ENCODE measurements around the gene PUM2. TPM values are rescaled to one million over a fixed set of nuclear protein-coding genes. Genes with fewer than 3 reads are reported as not detected.

The PUM2 gene
- total and polyA plus RNA-seq, 5 experiments from 2014 or later, result 17.1 to 177 (median 19.0) TPM

- peak overlapping the region in 1 of 10 donors; percentile 18 for H3K4me3 Mint-ChIP-seq
- peak overlapping the region in 9 of 10 donors; percentile 16 to 86 (median 58) for H3K27ac Mint-ChIP-seq
- no peaks in the 10 kb centered on the region for H3K27me3 Mint-ChIP-seq
- POLR2A ChIA-PET, result no interaction called here
- DNase-seq, result no peak
- peaks cover 36 to 70% (median 68%) of the 10 kb centered on the region in 4 donors for H3K4me1 Mint-ChIP-seq
- peaks cover 6 to 86% (median 23%) of the 10 kb centered on the region in 3 donors for H3K36me3 Mint-ChIP-seq
- no peak for ATAC-seq
- no peaks in the 10 kb centered on the region for H3K9me3 Mint-ChIP-seq
These were observed 27.9 kb downstream of the PUM2 start for GRCh38 chr2:20322527-20323300.

- Mint-ChIP-seq H3K27ac (peak overlapping the region in 6 of 10 donors; percentile 12 to 79 (median 33)), H3K4me3 (peak overlapping the region in 2 of 10 donors; percentile 5 to 19), H3K27me3 (no peaks in the 10 kb centered on the region), H3K9me3 (no peaks in the 10 kb centered on the region), H3K4me1 (peaks cover 32 to 59% (median 54%) of the 10 kb centered on the region in 4 donors), H3K36me3 (peaks cover 6 to 81% (median 34%) of the 10 kb centered on the region in 3 donors)
- POLR2A ChIA-PET, result no interaction called here
- no peak for DNase-seq
- no peak for ATAC-seq
These were observed 33.0 kb downstream of the PUM2 start for GRCh38 chr2:20317690-20318089.

DNA sequence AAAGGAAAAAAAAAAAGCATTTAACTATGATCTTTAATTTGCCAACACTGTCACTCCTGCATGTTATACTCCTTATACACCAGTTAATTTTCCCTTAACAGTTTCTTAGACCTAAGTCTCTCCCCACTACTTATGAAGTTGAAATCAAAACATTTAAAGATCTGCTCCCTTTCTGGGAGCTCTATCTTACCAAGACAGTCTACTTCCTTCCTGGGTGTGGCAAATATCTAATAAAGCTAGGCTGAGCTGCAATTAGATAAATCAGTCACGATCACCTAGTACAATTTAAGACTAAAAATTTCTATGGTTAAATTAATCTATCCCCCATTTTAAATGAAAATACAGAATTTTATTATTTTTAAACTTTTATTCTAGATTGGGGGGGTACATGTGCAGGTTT lies 33.4 kb downstream of the PUM2 start:
- no peak overlapping the region for H3K4me3 Mint-ChIP-seq
- DNase-seq (no peak), ATAC-seq (no peak)
- peaks cover 31 to 58% (median 54%) of the 10 kb centered on the region in 4 donors for H3K4me1 Mint-ChIP-seq
- H3K36me3 Mint-ChIP-seq, result peaks cover 6 to 80% (median 36%) of the 10 kb centered on the region in 3 donors
- peak overlapping the region in 6 of 10 donors; percentile 6 to 64 (median 40) for H3K27ac Mint-ChIP-seq
- no peaks in the 10 kb centered on the region for H3K9me3 Mint-ChIP-seq
- POLR2A ChIA-PET, result no interaction called here
- H3K27me3 Mint-ChIP-seq, result no peaks in the 10 kb centered on the region

GRCh38 chr2:20314562-20315501 lies 35.8 kb downstream of the PUM2 start:
- peaks cover 18 to 44% (median 38%) of the 10 kb centered on the region in 4 donors for H3K4me1 Mint-ChIP-seq
- DNase-seq, result no peak
- H3K9me3 Mint-ChIP-seq, result no peaks in the 10 kb centered on the region
- no peak overlapping the region for H3K4me3 Mint-ChIP-seq
- POLR2A ChIA-PET, result interaction anchor here (0.6 kb wide), 1 partner anchor 12 kb away, joined by 3 read pairs; no protein-coding TSS in a partner anchor
- no peak for ATAC-seq
- H3K36me3 Mint-ChIP-seq, result peaks cover 6 to 76% (median 31%) of the 10 kb centered on the region in 3 donors
- H3K27ac Mint-ChIP-seq, result peak overlapping the region in 2 of 10 donors; percentile 32 to 40
- no peaks in the 10 kb centered on the region for H3K27me3 Mint-ChIP-seq

DNA sequence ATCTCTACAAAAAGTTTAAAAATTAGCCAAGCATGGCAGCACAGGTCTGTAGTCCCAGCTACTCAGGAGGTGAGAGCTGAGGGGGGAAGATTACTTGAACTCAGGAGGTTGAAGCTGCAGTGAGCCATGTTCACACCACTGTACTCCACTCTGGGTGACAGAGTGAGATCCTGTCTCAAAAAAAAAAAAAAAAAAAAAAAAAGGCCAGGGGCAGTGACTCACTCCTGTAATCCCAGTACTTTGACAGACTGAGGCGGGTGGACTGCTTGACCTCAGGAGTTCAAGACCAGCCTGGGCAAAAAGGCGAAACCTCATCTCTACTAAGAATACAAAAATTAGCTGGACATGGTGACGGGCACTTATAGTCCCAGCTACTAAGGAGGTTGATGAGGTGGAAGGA lies 37.0 kb downstream of the PUM2 start:
- peaks cover 11 to 41% (median 31%) of the 10 kb centered on the region in 4 donors for H3K4me1 Mint-ChIP-seq
- peak overlapping the region in 1 of 10 donors; percentile 34 for H3K4me3 Mint-ChIP-seq
- no peak for DNase-seq
- no peaks in the 10 kb centered on the region for H3K9me3 Mint-ChIP-seq
- peak overlapping the region in 3 of 10 donors; percentile 34 to 75 (median 58) for H3K27ac Mint-ChIP-seq
- ATAC-seq, result no peak
- H3K27me3 Mint-ChIP-seq, result no peaks in the 10 kb centered on the region
- POLR2A ChIA-PET, result no interaction called here
- peaks cover under 1 to 76% (median 27%) of the 10 kb centered on the region in 3 donors for H3K36me3 Mint-ChIP-seq

DNA sequence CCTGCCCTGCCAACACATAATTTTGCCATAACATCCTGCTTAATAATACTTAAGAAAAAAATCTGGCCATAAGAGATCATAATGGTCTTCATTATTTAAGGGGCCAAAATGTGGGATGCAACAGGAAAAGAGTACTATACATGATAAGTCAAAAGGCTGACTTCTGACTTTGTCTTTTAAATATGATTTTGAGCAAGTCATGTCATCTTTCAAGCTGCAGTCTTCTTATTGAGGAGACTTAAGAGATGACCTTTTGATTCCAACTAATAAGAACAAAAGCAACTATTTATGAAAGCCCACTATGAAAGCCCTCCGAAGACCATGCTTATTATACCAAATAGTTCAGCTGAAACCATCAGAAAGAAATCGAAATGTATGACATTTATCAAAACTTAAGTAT lies 41.6 kb downstream of the PUM2 start:
- POLR2A ChIA-PET, result no interaction called here
- Mint-ChIP-seq H3K4me1 (peaks cover 9 to 27% (median 18%) of the 10 kb centered on the region in 4 donors), H3K27me3 (no peaks in the 10 kb centered on the region), H3K9me3 (no peaks in the 10 kb centered on the region), H3K36me3 (peaks cover 0 to 77% (median 20%) of the 10 kb centered on the region in 3 donors), H3K4me3 (no peak overlapping the region), H3K27ac (peak overlapping the region in 4 of 10 donors; percentile 29 to 62 (median 32))
- no peak for ATAC-seq
- DNase-seq, result no peak

- no peaks in the 10 kb centered on the region for H3K27me3 Mint-ChIP-seq
- H3K9me3 Mint-ChIP-seq, result no peaks in the 10 kb centered on the region
- ATAC-seq, result no peak
- peaks cover 5 to 23% (median 19%) of the 10 kb centered on the region in 4 donors for H3K4me1 Mint-ChIP-seq
- POLR2A ChIA-PET, result no interaction called here
- peak overlapping the region in 3 of 10 donors; percentile 11 to 39 (median 22) for H3K27ac Mint-ChIP-seq
- H3K4me3 Mint-ChIP-seq, result no peak overlapping the region
- no peak for DNase-seq
- H3K36me3 Mint-ChIP-seq, result peaks cover 0 to 82% (median 16%) of the 10 kb centered on the region in 3 donors
These were observed 43.3 kb downstream of the PUM2 start for GRCh38 chr2:20307311-20307710.

GRCh38 chr2:20304411-20304810 lies 46.2 kb downstream of the PUM2 start:
- no peak overlapping the region for H3K4me3 Mint-ChIP-seq
- H3K4me1 Mint-ChIP-seq, result peaks cover 5 to 20% (median 18%) of the 10 kb centered on the region in 4 donors
- no peaks in the 10 kb centered on the region for H3K9me3 Mint-ChIP-seq
- H3K27me3 Mint-ChIP-seq, result no peaks in the 10 kb centered on the region
- H3K27ac Mint-ChIP-seq, result peak overlapping the region in 3 of 10 donors; percentile 8 to 86 (median 73)
- H3K36me3 Mint-ChIP-seq, result peaks cover 0 to 90% (median 16%) of the 10 kb centered on the region in 3 donors
- ATAC-seq (no peak), DNase-seq (no peak)
- POLR2A ChIA-PET, result no interaction called here

DNA sequence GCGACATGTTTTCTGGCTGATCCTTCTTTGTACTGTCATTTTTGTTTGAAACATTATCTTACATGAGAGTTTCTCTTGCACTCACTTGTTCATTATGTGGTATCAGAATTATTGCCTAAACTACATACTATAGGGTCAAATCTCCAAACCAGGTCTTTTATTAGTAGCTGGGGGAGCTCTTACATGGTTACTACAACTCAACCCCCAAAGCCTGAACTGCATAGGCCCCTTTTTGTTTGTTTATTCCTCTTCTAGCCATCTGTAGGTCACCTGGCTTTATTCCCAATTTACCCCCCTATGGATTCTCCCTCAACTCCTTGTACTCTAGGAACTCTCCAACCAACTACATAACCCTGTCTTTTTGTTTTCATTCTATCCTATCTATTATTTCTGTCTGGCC lies 46.7 kb downstream of the PUM2 start:
- DNase-seq (no peak), ATAC-seq (no peak)
- H3K27me3 Mint-ChIP-seq, result no peaks in the 10 kb centered on the region
- H3K36me3 Mint-ChIP-seq, result peaks cover 0 to 90% (median 16%) of the 10 kb centered on the region in 3 donors
- H3K9me3 Mint-ChIP-seq, result no peaks in the 10 kb centered on the region
- peaks cover 5 to 20% (median 18%) of the 10 kb centered on the region in 4 donors for H3K4me1 Mint-ChIP-seq
- POLR2A ChIA-PET, result no interaction called here
- peak overlapping the region in 5 of 10 donors; percentile 0 to 86 (median 8) for H3K27ac Mint-ChIP-seq
- H3K4me3 Mint-ChIP-seq, result peak overlapping the region in 1 of 10 donors; percentile 20

DNA sequence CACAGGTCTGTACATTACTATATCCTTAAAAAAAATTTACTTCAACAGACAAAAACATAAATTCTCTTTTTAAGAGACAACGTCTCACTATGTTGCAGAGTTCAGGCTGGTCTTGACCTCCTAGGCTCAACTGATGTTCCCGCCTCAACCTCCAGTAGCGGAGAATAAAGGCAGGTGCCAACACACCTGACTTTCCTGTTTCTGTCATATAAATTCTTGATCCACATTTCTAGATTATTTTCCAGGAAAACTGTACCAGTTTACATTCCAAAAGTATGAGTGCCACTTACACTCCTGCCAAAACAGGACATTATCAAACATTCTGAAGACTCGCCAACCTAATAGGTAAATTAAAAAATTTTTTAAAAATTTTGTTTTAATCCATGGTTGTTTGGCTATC lies 48.6 kb downstream of the PUM2 start:
- Mint-ChIP-seq H3K4me1 (peaks cover 9 to 32% (median 14%) of the 10 kb centered on the region in 4 donors), H3K9me3 (no peaks in the 10 kb centered on the region), H3K36me3 (peaks cover 0 to 87% (median 12%) of the 10 kb centered on the region in 3 donors), H3K4me3 (no peak overlapping the region), H3K27ac (no peak overlapping the region), H3K27me3 (no peaks in the 10 kb centered on the region)
- DNase-seq (no peak), ATAC-seq (no peak)
- POLR2A ChIA-PET, result no interaction called here

DNA sequence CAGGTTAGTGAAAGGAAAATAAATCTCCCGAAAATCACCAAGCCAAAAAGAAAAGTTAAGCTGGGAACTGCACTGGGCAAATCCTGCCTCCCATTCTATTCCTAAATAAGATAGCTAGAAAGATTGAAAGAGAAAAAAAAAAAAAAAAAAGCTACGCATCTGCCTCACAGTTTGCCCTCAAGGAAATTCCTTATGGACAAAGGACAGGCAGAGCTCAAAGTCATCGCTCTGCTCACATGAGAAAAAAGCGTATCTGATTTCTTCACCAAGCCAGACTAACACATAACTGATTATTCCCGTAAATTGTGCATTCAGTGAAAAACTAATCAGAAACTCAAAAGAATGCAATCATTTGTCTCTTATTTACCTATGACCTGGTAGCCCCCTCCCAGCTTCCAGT lies 50.0 kb downstream of the PUM2 start:
- POLR2A ChIA-PET, result interaction anchor here (0.7 kb wide), 1 partner anchor 60 kb away, joined by 3 read pairs; no protein-coding TSS in a partner anchor
- Mint-ChIP-seq H3K4me1 (peaks cover 9 to 38% (median 14%) of the 10 kb centered on the region in 4 donors), H3K4me3 (no peak overlapping the region), H3K27me3 (no peaks in the 10 kb centered on the region), H3K27ac (peak overlapping the region in 1 of 10 donors; percentile 48), H3K36me3 (peaks cover 0 to 90% (median 6%) of the 10 kb centered on the region in 3 donors), H3K9me3 (no peaks in the 10 kb centered on the region)
- no peak for DNase-seq
- ATAC-seq, result no peak

- peak overlapping the region in 2 of 10 donors; percentile 16 to 18 for H3K27ac Mint-ChIP-seq
- H3K4me1 Mint-ChIP-seq, result peaks cover 8 to 36% (median 13%) of the 10 kb centered on the region in 4 donors
- H3K36me3 Mint-ChIP-seq, result peaks cover 0 to 90% (median 6%) of the 10 kb centered on the region in 3 donors
- H3K27me3 Mint-ChIP-seq, result no peaks in the 10 kb centered on the region
- H3K9me3 Mint-ChIP-seq, result no peaks in the 10 kb centered on the region
- POLR2A ChIA-PET, result no interaction called here
- DNase-seq (no peak), ATAC-seq (no peak)
- H3K4me3 Mint-ChIP-seq, result no peak overlapping the region
These were observed 51.5 kb downstream of the PUM2 start for GRCh38 chr2:20299113-20299512.

All from naive thymus-derived CD8-positive, alpha-beta T cell (primary cell).